H9 (cell line): ENCODE measurements around the gene ZFP57. TPM values are rescaled to one million over a fixed set of nuclear protein-coding genes. Genes with fewer than 3 reads are reported as not detected.

Experiments used
- DNase-seq: peaks from one replicate; pipeline ENCODE4 v3.0.0-alpha.2; 2017
- H2AFZ ChIP-seq: one replicate; pipeline ENCODE4 v1.6.1; 2013; ENCODE audit warnings: mild to moderate bottlenecking, low read length, control low read depth, moderate library complexity
- H2AK5ac ChIP-seq: 2 replicates; pipeline ENCODE4 v1.6.1; 2013; ENCODE audit warnings: low read length, control low read depth, mixed read lengths; ENCODE audit not compliant: insufficient read length
- H2BK120ac ChIP-seq: one replicate; pipeline ENCODE4 v1.6.1; 2013; ENCODE audit warnings: low read depth, mild to moderate bottlenecking, low read length, control low read depth, inconsistent platforms; ENCODE audit not compliant: poor library complexity, severe bottlenecking
- H2BK12ac ChIP-seq: 2 replicates; pipeline ENCODE4 v1.6.1; 2013; ENCODE audit warnings: low read length, control low read depth, mixed read lengths, low read depth; ENCODE audit not compliant: insufficient read length
- H2BK15ac ChIP-seq: 2 replicates; pipeline ENCODE4 v1.6.1; 2013; ENCODE audit warnings: low read depth, low read length, control low read depth
- H2BK20ac ChIP-seq: one replicate; pipeline ENCODE4 v1.6.1; 2013; ENCODE audit warnings: low read depth, mild to moderate bottlenecking, low read length, control low read depth, inconsistent platforms; ENCODE audit not compliant: poor library complexity, severe bottlenecking
- H2BK5ac ChIP-seq: 2 replicates; pipeline ENCODE4 v1.6.1; 2013; ENCODE audit warnings: low read length, control low read depth, mixed read lengths; ENCODE audit not compliant: insufficient read length
- H3K14ac ChIP-seq: 2 replicates; pipeline ENCODE4 v1.6.1; 2013; ENCODE audit warnings: low read length, control low read depth; ENCODE audit not compliant: insufficient read depth
- H3K18ac ChIP-seq: 2 replicates; pipeline ENCODE4 v1.6.1; 2013; ENCODE audit warnings: low read depth, mild to moderate bottlenecking, mixed read lengths, low read length, control low read depth; ENCODE audit not compliant: insufficient read length
- H3K23ac ChIP-seq: 2 replicates; pipeline ENCODE4 v1.6.1; 2013; ENCODE audit warnings: low read length, control low read depth, mixed read lengths, low read depth; ENCODE audit not compliant: insufficient read length
- H3K23me2 ChIP-seq: 2 replicates; pipeline ENCODE4 v1.6.1; 2013; ENCODE audit warnings: low read depth, mild to moderate bottlenecking, mixed read lengths, low read length, control low read depth; ENCODE audit not compliant: insufficient read length, poor library complexity, severe bottlenecking
- H3K27ac ChIP-seq: 2 replicates; pipeline ENCODE4 v1.5.1; 2013; ENCODE audit warnings: low read length, control low read depth, mixed read lengths, low read depth; ENCODE audit not compliant: insufficient read length
- H3K27me3 ChIP-seq: 2 replicates; pipeline ENCODE4 v1.6.1; 2013; ENCODE audit warnings: low read length, control low read depth, inconsistent platforms; ENCODE audit not compliant: insufficient read depth
- H3K4ac ChIP-seq: 2 replicates; pipeline ENCODE4 v1.6.1; 2013; ENCODE audit warnings: low read depth, mild to moderate bottlenecking, control low read depth, inconsistent platforms, low read length, moderate library complexity
- H3K4me1 ChIP-seq: 2 replicates; pipeline ENCODE4 v1.6.1; 2013; ENCODE audit warnings: low read length, control low read depth, inconsistent platforms; ENCODE audit not compliant: insufficient read depth
- H3K4me2 ChIP-seq: 2 replicates; pipeline ENCODE4 v1.6.1; 2013; ENCODE audit warnings: low read length, control low read depth, mixed read lengths; ENCODE audit not compliant: insufficient read length, insufficient read depth
- H3K56ac ChIP-seq: 2 replicates; pipeline ENCODE4 v1.6.1; 2013; ENCODE audit warnings: low read depth, mild to moderate bottlenecking, mixed read lengths, low read length, control low read depth; ENCODE audit not compliant: insufficient read length
- H3K79me1 ChIP-seq: 2 replicates; pipeline ENCODE4 v1.6.1; 2013; ENCODE audit warnings: low read depth, mild to moderate bottlenecking, moderate library complexity, low read length, control low read depth, inconsistent platforms; ENCODE audit not compliant: insufficient read depth, poor library complexity, severe bottlenecking
- H3K79me2 ChIP-seq: 2 replicates; pipeline ENCODE4 v1.6.1; 2013; ENCODE audit warnings: low read length, control low read depth, inconsistent platforms; ENCODE audit not compliant: insufficient read depth
- H3K9ac ChIP-seq: 2 replicates; pipeline ENCODE4 v1.6.1; 2013; ENCODE audit warnings: low read length, control low read depth, mixed read lengths; ENCODE audit not compliant: insufficient read length; ENCODE audit errors: extremely low read depth
- H3K9me3 ChIP-seq: one replicate; pipeline ENCODE4 v1.6.1; 2013; ENCODE audit warnings: low read depth, low read length, inconsistent platforms; ENCODE audit not compliant: control insufficient read depth
- H3T11ph ChIP-seq: one replicate; pipeline ENCODE4 v1.6.1; 2013; ENCODE audit warnings: mild to moderate bottlenecking, low read length, control low read depth, inconsistent platforms
- H4K20me1 ChIP-seq: one replicate; pipeline ENCODE4 v1.6.1; 2013; ENCODE audit not compliant: control insufficient read depth, insufficient read length, insufficient read depth
- H4K5ac ChIP-seq: 2 replicates; pipeline ENCODE4 v1.6.1; 2013; ENCODE audit warnings: low read depth, mild to moderate bottlenecking, mixed read lengths, low read length, control low read depth; ENCODE audit not compliant: insufficient read length
- H4K8ac ChIP-seq: replicated peaks from 2 replicates; pipeline ENCODE4 v1.6.1; 2013; ENCODE audit warnings: low read length, control low read depth, mixed read lengths, low read depth; ENCODE audit not compliant: insufficient read length
- H4K91ac ChIP-seq: 2 replicates; pipeline ENCODE4 v1.6.1; 2013; ENCODE audit warnings: low read depth, mild to moderate bottlenecking, moderate library complexity, mixed read lengths, low read length, control low read depth; ENCODE audit not compliant: insufficient read length
- H3K27ac Mint-ChIP-seq, 3 experiments: 2 replicates in 2 of 3; 3 replicates in 1 of 3; pipeline ENCODE4 v1.8.0; 2020 to 2021; ENCODE audit warnings: mixed read lengths in 3 of 3, mild to moderate bottlenecking in 1 of 3, moderate library complexity in 1 of 3
- H3K27me3 Mint-ChIP-seq: 2 replicates; pipeline ENCODE4 v1.8.0; 2021; ENCODE audit warnings: low read depth, mild to moderate bottlenecking, moderate library complexity, mixed read lengths
- H3K36me3 Mint-ChIP-seq, 3 experiments: 2 replicates in 2 of 3; 3 replicates in 1 of 3; pipeline ENCODE4 v1.8.0; 2020 to 2021; ENCODE audit warnings: low read depth in 3 of 3, mixed read lengths in 3 of 3; ENCODE audit not compliant: insufficient read depth in 1 of 3
- H3K4me1 Mint-ChIP-seq, 2 experiments: 2 replicates each; pipeline ENCODE4 v1.8.0; 2020; ENCODE audit warnings: mixed read lengths in 2 of 2
- H3K4me3 Mint-ChIP-seq, 2 experiments: 2 replicates in 1 of 2; 3 replicates in 1 of 2; pipeline ENCODE4 v1.8.0; 2020 to 2021; ENCODE audit warnings: mild to moderate bottlenecking in 2 of 2, mixed read lengths in 2 of 2, moderate library complexity in 1 of 2
- H3K9me3 Mint-ChIP-seq, 2 experiments: 2 replicates in 1 of 2; 3 replicates in 1 of 2; pipeline ENCODE4 v1.8.0; 2020; ENCODE audit warnings: mild to moderate bottlenecking in 2 of 2, mixed read lengths in 2 of 2, moderate library complexity in 1 of 2
- CTCF ChIP-seq: fragments of 200-600 bp; sonication (generic); conservative IDR thresholded peaks from 3 replicates; pipeline ENCODE4 v1.8.0; 2021; ENCODE audit warnings: antibody characterized with exemption, mild to moderate bottlenecking
- WGBS: extraction: QIAGEN DNeasy Blood & Tissue Kit; methylation state at CpG from one replicate; pipeline ENCODE4 v1.1.7; 2013; ENCODE audit warnings: missing lambda C conversion rate, low lambda C conversion rate, mixed read lengths; ENCODE audit not compliant: insufficient read length; ENCODE audit errors: extremely low coverage; 5-methylcytosine and 5-hydroxymethylcytosine counted together
- total RNA-seq: library from RNA; stranded (reverse); gene quantifications from 2 replicates; pipeline ENCODE4 v1.2.1, GENCODE V29; 2021

ZFP57 gene
- total RNA-seq, 1 experiment from 2014 or later, result 1.7 TPM

DNA sequence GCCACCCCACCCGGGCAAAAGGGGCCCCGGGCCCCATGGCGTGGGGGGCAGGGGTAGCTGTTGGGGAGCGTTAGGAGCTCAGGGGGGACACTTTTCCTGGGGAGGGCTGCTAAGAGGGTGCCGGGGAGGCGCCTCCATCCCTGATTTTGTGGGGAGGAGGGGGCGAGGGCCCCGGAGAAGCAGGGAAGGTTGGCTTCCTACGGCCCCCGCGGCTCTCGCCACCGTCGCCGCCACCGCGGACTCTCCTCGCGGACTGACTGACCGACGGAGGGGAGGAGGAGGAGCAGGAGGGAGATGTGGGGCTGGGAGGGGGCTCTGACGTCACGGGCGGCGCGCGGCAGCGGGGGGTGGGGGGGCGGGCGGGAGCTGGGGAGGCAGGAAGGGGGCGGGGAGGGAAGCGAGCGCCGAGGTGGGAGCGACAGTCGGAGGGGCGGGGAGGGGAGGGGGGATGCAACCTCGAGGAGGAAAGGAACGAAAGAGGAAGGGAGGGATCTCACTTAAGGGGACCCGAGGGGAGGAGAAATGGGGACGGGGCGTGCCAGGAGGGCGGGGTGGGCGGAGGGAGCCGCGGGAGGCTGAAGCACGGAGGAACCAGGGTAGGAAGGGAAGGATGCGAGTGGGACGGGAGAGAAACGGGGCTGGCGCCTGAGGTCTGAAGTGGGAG lies 53.1 kb downstream of the ZFP57 start:
- Mint-ChIP-seq H3K27me3 (no peaks in the 10 kb centered on the region; the same call in 1 of the 2 replicates), H3K27ac (peak overlapping the region; percentile 62 to 93 (median 92); a peak in 6 of 7 replicates), H3K36me3 (peaks cover 14 to 51% (median 23%) of the 10 kb centered on the region in 3 experiments; a peak in 6 of 7 replicates), H3K4me1 (peaks cover 76 to 77% of the 10 kb centered on the region in 2 experiments), H3K9me3 (peaks cover 0 to 5% of the 10 kb centered on the region in 2 experiments; a peak in 2 of 5 replicates), H3K4me3 (peak overlapping the region; percentile 88 to 92)
- Histone ChIP-seq H4K20me1 (no peaks in the 10 kb centered on the region), H4K91ac (no peak overlapping the region), H3K23me2 (peaks cover 36% of the 10 kb centered on the region), H2BK12ac (no peak overlapping the region), H3K4me1 (peaks cover 15% of the 10 kb centered on the region; the same call in 1 of the 2 replicates), H3K4me2 (peak overlapping the region; percentile 90), H2BK120ac (no peak overlapping the region), H2BK20ac (no peak overlapping the region), H3K9ac (peak overlapping the region; percentile 60), H3K23ac (no peak overlapping the region), H2BK15ac (no peak overlapping the region), H2BK5ac (no peak overlapping the region), H4K5ac (no peak overlapping the region), H3K18ac (peak overlapping the region; percentile 39), H3K79me2 (peaks cover 7% of the 10 kb centered on the region; the same call in 1 of the 2 replicates), H3K27ac (peak overlapping the region; percentile 66), H3K56ac (no peak overlapping the region), H3K9me3 (no peaks in the 10 kb centered on the region), H2AK5ac (no peak overlapping the region), H3K14ac (peak overlapping the region; percentile 45), H3K79me1 (no peaks in the 10 kb centered on the region), H3K27me3 (no peaks in the 10 kb centered on the region), H2AFZ (no peak overlapping the region), H3K4ac (no peak overlapping the region), H3T11ph (no peak overlapping the region), H4K8ac (no peak overlapping the region)
- DNase-seq, result peak; percentile 94
- no CpG with 5 or more reads among the region's 51 CpGs for WGBS
- no peak for TF ChIP-seq CTCF
